Epithelial cell of esophagus (primary cell): ENCODE results near the gene CEMIP.

Source experiments
- DNase-seq: peaks from one replicate; pipeline ENCODE4 v3.0.0; 2010; ENCODE audit warnings: low read depth
- H3K4me3 ChIP-seq: 2 replicates; pipeline ENCODE4 v1.5.1; 2011; ENCODE audit warnings: mild to moderate bottlenecking, low read length, control low read depth
- CTCF ChIP-seq: IDR thresholded peaks from 2 replicates; pipeline ENCODE4 v1.5.1; 2011; ENCODE audit warnings: low read depth, mild to moderate bottlenecking, low read length, control low read depth, inconsistent platforms; ENCODE audit not compliant: insufficient read depth; ENCODE audit errors: missing control alignments

Gene CEMIP

GRCh38 chr15:80942266-80942665, 163.1 kb downstream of the CEMIP start:
- TF ChIP-seq CTCF, result no peak
- no peak overlapping the region for H3K4me3 ChIP-seq
- no peak for DNase-seq

GRCh38 chr15:80942746-80943565, 163.8 kb downstream of the CEMIP start:
- TF ChIP-seq CTCF, result no peak
- DNase-seq, result no peak
- no peak overlapping the region for H3K4me3 ChIP-seq

- no peak for DNase-seq
- no peak for TF ChIP-seq CTCF
- H3K4me3 ChIP-seq, result no peak overlapping the region
Measured at GRCh38 chr15:80944818-80945217, 165.6 kb downstream of the CEMIP start.

- no peak for TF ChIP-seq CTCF
Measured at GRCh38 chr15:80945605-80946004, 166.4 kb downstream of the CEMIP start.

GRCh38 chr15:80946576-80946975, 167.4 kb downstream of the CEMIP start:
- H3K4me3 ChIP-seq, result no peak overlapping the region
- TF ChIP-seq CTCF, result no peak
- DNase-seq, result no peak

More at GRCh38 chr15:80945605-80946004, 166.4 kb downstream of the CEMIP start:
- H3K4me3 ChIP-seq, result no peak overlapping the region
- DNase-seq, result no peak

GRCh38 chr15:80948651-80949292, 169.6 kb downstream of the CEMIP start:
- no peak for TF ChIP-seq CTCF
- DNase-seq, result no peak
- no peak overlapping the region for H3K4me3 ChIP-seq
